NCI-H146 treated with DMSO at 0.1 percent for 48 hours (cell line): ENCODE results near the gene DYNLT1.

ENCODE experiments used
- DNase-seq: peaks from one replicate; lab custom pipeline; 2025; ENCODE audit not compliant: unreplicated experiment; lab: John Stamatoyannopoulos, UW

DYNLT1 gene

GRCh38 chr6:158604048-158604406 lies 40.5 kb downstream of the DYNLT1 start:
- DNase-seq: no peak

DNA sequence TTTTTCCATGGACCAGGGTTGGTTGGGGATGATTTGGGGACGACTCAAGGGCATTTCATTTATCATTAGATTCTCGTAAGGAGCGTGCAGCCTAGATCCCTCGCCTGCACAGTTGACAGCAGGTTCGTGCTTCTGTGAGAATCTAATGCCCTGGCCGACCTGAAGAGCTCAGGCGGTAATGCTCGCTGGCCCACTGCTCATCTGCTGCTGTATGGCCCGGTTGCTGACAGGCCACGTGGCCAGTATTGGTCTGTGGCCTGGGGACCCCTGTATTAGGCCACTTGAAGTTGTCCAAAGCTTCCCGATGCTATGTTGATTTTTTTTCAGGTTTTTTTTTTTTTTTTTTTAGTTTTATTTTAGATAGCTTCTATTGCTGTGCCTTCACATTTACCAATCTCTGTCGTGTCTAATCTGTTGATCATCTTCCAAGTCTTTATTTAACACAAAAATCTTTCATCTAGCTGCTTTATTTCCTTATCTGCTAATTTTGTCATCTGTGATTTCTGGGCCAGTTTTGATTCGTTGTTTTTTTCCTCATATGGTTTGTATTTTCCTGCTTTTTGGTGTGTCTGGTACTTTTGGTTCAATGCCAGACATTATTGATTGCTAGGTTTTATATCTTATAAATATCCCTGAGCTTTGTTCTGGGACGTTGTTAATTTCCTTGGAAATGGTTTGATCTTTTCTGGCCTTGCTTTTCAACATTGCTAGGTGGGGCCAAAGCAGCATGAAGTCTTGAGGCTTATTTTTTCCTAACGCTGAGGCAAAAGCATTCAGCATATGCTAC lies 41.1 kb downstream of the DYNLT1 start:
- DNase-seq: no peak

DNA sequence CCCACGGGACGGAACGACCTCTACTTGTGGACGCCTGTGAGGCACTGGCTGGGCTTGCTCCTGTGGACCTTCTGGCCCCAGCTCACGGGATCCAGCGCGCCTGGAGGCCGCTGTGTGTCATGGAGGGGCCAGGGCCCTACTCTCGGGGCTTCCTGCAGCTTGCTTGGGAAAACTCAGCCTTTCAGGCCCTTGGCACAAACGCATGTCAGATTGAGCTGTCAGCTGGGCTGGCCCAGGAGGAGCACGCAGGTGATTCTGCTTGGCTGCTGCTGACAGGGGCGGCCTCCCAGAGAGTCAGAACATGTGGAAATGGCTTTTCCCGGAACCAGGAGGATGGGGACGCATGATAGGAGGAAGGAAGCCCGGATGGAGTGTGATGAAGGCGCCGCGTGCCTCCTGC lies 44.9 kb downstream of the DYNLT1 start:
- DNase-seq: no peak

- DNase-seq: no peak
These were observed 47.0 kb downstream of the DYNLT1 start for GRCh38 chr6:158597565-158597964.

DNA sequence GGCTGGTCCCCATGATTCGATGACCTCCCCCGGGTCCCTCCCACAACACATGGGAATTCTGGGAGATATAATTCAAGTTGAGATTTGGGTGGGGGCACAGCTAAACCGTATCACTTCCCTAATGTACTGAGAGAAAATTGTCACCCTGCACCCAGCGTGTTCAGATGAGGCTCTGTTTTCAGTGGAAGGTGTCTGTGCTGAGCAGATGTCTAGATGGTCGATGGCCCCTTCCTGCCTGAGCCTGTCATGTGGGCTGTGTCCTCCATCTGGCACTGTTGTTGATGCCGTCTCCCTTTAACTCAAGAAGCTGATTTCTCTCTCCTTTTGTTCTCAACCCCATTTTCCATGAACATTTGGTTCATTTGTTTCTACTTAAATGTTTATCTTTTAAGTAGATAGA lies 47.7 kb downstream of the DYNLT1 start:
- DNase-seq: no peak

- no peak for DNase-seq
These were observed 49.3 kb downstream of the DYNLT1 start for GRCh38 chr6:158595223-158595622.

DNA sequence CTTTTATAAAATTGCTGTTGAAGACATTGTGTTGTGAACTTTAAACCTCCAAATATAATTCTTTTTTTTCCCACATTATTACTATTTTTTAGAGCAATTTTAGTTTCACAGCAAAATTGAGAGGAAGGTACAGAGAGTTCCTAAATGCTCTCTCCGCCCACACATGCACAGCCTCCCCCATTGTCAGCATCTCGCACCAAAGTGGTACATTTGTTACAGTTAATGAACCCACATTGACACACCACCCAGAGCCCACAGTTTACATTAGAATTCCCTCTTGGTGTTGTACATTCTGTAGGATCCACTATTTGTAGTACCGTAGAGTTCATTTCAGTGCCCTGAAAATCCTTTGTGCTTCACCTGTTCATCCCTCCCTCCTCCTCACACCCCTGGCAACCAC lies 50.9 kb downstream of the DYNLT1 start:
- no peak for DNase-seq

- no peak for DNase-seq
These were observed 52.7 kb downstream of the DYNLT1 start for GRCh38 chr6:158591810-158592209.

GRCh38 chr6:158591134-158591809 lies 53.3 kb downstream of the DYNLT1 start:
- no peak for DNase-seq

DNA sequence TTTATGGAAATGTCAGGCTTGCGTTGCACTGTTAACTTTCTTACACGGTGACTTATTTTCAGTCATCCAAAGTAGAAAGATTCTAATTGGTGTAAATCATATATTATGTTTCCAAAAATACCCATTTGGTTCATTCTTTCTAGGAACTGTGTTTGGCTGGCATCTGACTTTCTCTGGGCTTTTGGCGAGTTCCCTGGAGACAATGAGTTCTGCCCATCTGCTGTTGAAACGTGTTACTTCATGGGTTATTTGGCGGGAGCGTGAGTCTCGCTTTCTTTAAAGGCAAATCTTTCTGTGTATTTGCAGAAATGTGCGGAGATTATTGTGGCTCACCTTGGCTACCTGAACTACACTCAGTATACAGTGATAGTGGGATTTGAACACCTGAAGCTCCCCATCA lies 55.2 kb downstream of the DYNLT1 start:
- DNase-seq: no peak

DNA sequence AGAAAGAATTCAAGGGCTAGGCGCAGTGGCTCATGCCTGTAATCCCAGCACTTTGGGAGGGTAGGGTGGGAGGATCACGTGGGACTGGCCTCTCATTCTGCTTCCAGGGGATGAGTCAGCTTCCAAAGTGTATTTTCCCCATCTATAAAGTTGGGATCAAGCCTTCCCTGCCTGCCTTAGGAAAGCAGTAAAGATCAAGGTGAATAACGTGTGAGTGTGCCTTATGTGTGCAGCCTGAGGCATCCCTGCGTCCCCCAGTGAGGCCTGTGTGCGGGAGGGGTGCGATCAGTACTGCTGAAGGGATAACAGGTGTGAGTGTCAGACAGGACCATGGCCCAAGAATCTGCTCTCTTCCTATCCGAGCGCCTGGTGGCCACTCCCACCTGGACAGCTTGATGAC lies 57.9 kb downstream of the DYNLT1 start:
- no peak for DNase-seq
